HepG2 (cell line): Measurements from ENCODE around the gene ING5. TPM values are rescaled to one million over a fixed set of nuclear protein-coding genes. Genes with fewer than 3 reads are reported as not detected.
A peak's percentile ranks its signal among the peaks of the same experiment; 100 is the strongest.

Experiments used
- FOXA1 ChIP-seq, 2 experiments: fragments of 450-650 bp in 1 of 2; sonication (generic) in 1 of 2; formaldehyde crosslinking in 1 of 2; IDR thresholded peaks; 2 replicates each; pipeline versions ENCODE4 v1.4.0 to v1.6.1; 2016 to 2020; ENCODE audit warnings: missing genetic modification reagents in 1 of 2
- GLMP ChIP-seq: sonication (generic); formaldehyde crosslinking; IDR thresholded peaks from 2 replicates; pipeline ENCODE4 v1.9.0; 2021; ENCODE audit warnings: missing genetic modification reagents, mild to moderate bottlenecking, borderline replicate concordance
- GPN1 ChIP-seq: sonication (generic); formaldehyde crosslinking; IDR thresholded peaks from 2 replicates; pipeline ENCODE4 v1.5.1; 2020; ENCODE audit warnings: missing genetic modification reagents, borderline replicate concordance
- HIC2 ChIP-seq: sonication (generic); formaldehyde crosslinking; IDR thresholded peaks from 2 replicates; pipeline ENCODE4 v1.9.0; 2022; ENCODE audit warnings: low read depth, missing genetic modification reagents
- HNF1A ChIP-seq, 2 experiments: sonication (generic) in 1 of 2; formaldehyde crosslinking in 1 of 2; IDR thresholded peaks; 2 replicates each; pipeline versions ENCODE4 v1.4.0 to v1.6.1; 2016 to 2020; ENCODE audit warnings: borderline replicate concordance in 1 of 2, low read depth in 1 of 2, mild to moderate bottlenecking in 1 of 2, missing genetic modification reagents in 1 of 2
- HOMEZ ChIP-seq: IDR thresholded peaks from 2 replicates; pipeline ENCODE4 v1.6.1; 2016; ENCODE audit warnings: low read depth
- KDM3A ChIP-seq: IDR thresholded peaks from 2 replicates; pipeline ENCODE4 v1.6.1; 2018; ENCODE audit warnings: low read depth, missing compliant biosample characterization
- POGZ ChIP-seq: sonication (generic); formaldehyde crosslinking; IDR thresholded peaks from 2 replicates; pipeline ENCODE4 v1.4.0; 2020; ENCODE audit warnings: mild to moderate bottlenecking, missing genetic modification reagents
- TERF1 ChIP-seq: sonication (generic); formaldehyde crosslinking; IDR thresholded peaks from 2 replicates; pipeline ENCODE4 v1.8.0; 2022; ENCODE audit warnings: mild to moderate bottlenecking, missing genetic modification reagents, moderate library complexity
- YEATS2 ChIP-seq: sonication (generic); formaldehyde crosslinking; IDR thresholded peaks from 2 replicates; pipeline ENCODE4 v1.4.0; 2020; ENCODE audit warnings: missing genetic modification reagents, borderline replicate concordance
- ZNF333 ChIP-seq: sonication (generic); formaldehyde crosslinking; IDR thresholded peaks from 2 replicates; pipeline ENCODE4 v1.4.0; 2020; ENCODE audit warnings: mild to moderate bottlenecking, missing genetic modification reagents, borderline replicate concordance
- ZNF512 ChIP-seq: sonication (generic); formaldehyde crosslinking; IDR thresholded peaks from 2 replicates; pipeline ENCODE4 v1.4.0; 2020; ENCODE audit warnings: mild to moderate bottlenecking, missing genetic modification reagents
- ZNF558 ChIP-seq: sonication (generic); formaldehyde crosslinking; IDR thresholded peaks from 2 replicates; pipeline ENCODE4 v1.9.0; 2022; ENCODE audit warnings: mild to moderate bottlenecking, missing genetic modification reagents, borderline replicate concordance
- ZSCAN21 ChIP-seq: sonication (generic); formaldehyde crosslinking; IDR thresholded peaks from 2 replicates; pipeline ENCODE4 v1.8.0; 2022; ENCODE audit warnings: mild to moderate bottlenecking, missing genetic modification reagents, moderate library complexity, borderline replicate concordance
- polyA plus RNA-seq, 8 experiments: library from polyadenylated mRNA; depleted of rRNA in 3 of 8; stranded (reverse) in 7 of 8; unstranded in 1 of 8; fragments of >200 nt; fragmentation: Illumina TruSeq in 4 of 8; extraction: Trizol in 4 of 8; gene quantifications; 2 replicates each; pipeline versions ENCODE4 v1.2.1 to v1.2.3, GENCODE V29; 2011 to 2016; ENCODE audit warnings: low read depth in 4 of 8, missing spikeins in 1 of 8, mixed read lengths in 1 of 8; ENCODE audit not compliant: insufficient read depth in 1 of 8
- total RNA-seq, 5 experiments: library from RNA; depleted of rRNA; stranded (reverse); fragments of >200 nt; fragmentation: Illumina TruSeq; extraction: Trizol; gene quantifications; 2 replicates each; pipeline ENCODE4 v1.2.3, GENCODE V29; 2016; ENCODE audit warnings: low read depth in 1 of 5

Gene ING5
- total and polyA plus RNA-seq, 2 of the 13 experiments (the other 11 are each of a cell fraction or from before 2014, with no cell fraction given): 61.9 to 71.9 TPM

- TF ChIP-seq HOMEZ (CRISPR knock-in tag): no peak
- TF ChIP-seq YEATS2 (CRISPR knock-in tag): peak; percentile 41
- TF ChIP-seq GPN1: no peak
- no peak for TF ChIP-seq HNF1A (IDR thresholded peaks at IDR 0.05; ENCODE audit: low read depth)
- TF ChIP-seq HNF1A (CRISPR knock-in tag; IDR thresholded peaks at IDR 0.05; ENCODE audit: borderline replicate concordance): no peak
- no peak; the same call in 1 of the 2 replicates for TF ChIP-seq KDM3A (CRISPR knock-in tag)
- no peak for TF ChIP-seq GLMP (CRISPR knock-in tag)
- TF ChIP-seq ZNF333 (CRISPR knock-in tag): no peak; the same call in 1 of the 2 replicates
- TF ChIP-seq TERF1 (CRISPR knock-in tag): peak; percentile 26; the same call in 1 of the 2 replicates
- TF ChIP-seq ZNF512: no peak
- peak; percentile 44; the same call in 1 of the 2 replicates for TF ChIP-seq POGZ
- TF ChIP-seq ZNF558 (CRISPR knock-in tag): peak; percentile 74; the same call in 1 of the 2 replicates
- peak; percentile 25; the same call in 1 of the 2 replicates for TF ChIP-seq ZSCAN21 (CRISPR knock-in tag)
- TF ChIP-seq HIC2 (CRISPR knock-in tag): peak; percentile 100
- no peak for TF ChIP-seq FOXA1 (IDR thresholded peaks at IDR 0.05)
- TF ChIP-seq FOXA1 (CRISPR knock-in tag; IDR thresholded peaks at IDR 0.05): peak; percentile 93
These were observed 71.9 kb downstream of the ING5 start (continued) for GRCh38 chr2:241773511-241774418.
